IMR-90 (cell line): Measurements from ENCODE around the gene NPAS3.

Experiments used
- CEBPB ChIP-seq: IDR thresholded peaks from 2 replicates; pipeline ENCODE4 v1.6.1; 2012; ENCODE audit warnings: low read depth, low read length, improper control_type of control experiment
- ELK1 ChIP-seq: fragments of 150-350 bp; IDR thresholded peaks from 2 replicates; pipeline ENCODE4 v1.6.1; 2016; ENCODE audit warnings: low read depth, mild to moderate bottlenecking, low read length, moderate library complexity, borderline replicate concordance
- POLR2A ChIP-seq: IDR thresholded peaks from 2 replicates; pipeline ENCODE4 v1.6.1; 2012; ENCODE audit warnings: mild to moderate bottlenecking, low read depth, low read length
- RFX5 ChIP-seq: IDR thresholded peaks from 2 replicates; pipeline ENCODE4 v1.8.0; 2012; ENCODE audit warnings: low read depth, mild to moderate bottlenecking, low read length, moderate library complexity
- SMC3 ChIP-seq: fragments of 150-350 bp; IDR thresholded peaks from 2 replicates; pipeline ENCODE4 v1.6.1; 2016; ENCODE audit warnings: low read depth, mild to moderate bottlenecking, antibody characterized with exemption, low read length, moderate library complexity
- TF ChIP-seq, protein P1 (sequence below): conservative IDR thresholded peaks from 2 replicates; pipeline ENCODE4 v1.5.1; 2012; ENCODE audit warnings: mild to moderate bottlenecking, low read depth, low read length, improper control_type of control experiment

DNA sequence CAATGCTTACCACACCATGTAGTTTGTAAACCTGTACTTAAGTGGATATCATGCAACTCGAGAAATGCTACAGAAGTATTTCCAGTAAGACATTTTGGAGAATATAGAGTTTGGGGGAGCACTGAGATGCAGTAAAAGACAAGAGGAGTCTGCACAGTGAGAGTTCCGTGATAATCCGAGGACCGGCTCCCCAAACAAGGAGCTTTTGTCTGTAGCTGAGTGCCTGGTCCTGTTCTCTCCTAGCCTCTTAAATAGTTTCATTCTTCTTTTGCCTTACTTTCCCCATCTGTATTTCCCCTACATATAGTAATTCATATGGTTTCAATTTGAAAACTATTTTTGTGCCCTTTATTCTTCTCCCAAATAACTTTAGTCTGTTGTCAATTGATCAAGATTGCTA is 648.1 kb downstream of the NPAS3 start:
- TF ChIP-seq ELK1 (no peak), CEBPB (no peak), RFX5 (no peak), POLR2A (no peak), SMC3 (no peak)
- TF ChIP-seq, protein P1, sequence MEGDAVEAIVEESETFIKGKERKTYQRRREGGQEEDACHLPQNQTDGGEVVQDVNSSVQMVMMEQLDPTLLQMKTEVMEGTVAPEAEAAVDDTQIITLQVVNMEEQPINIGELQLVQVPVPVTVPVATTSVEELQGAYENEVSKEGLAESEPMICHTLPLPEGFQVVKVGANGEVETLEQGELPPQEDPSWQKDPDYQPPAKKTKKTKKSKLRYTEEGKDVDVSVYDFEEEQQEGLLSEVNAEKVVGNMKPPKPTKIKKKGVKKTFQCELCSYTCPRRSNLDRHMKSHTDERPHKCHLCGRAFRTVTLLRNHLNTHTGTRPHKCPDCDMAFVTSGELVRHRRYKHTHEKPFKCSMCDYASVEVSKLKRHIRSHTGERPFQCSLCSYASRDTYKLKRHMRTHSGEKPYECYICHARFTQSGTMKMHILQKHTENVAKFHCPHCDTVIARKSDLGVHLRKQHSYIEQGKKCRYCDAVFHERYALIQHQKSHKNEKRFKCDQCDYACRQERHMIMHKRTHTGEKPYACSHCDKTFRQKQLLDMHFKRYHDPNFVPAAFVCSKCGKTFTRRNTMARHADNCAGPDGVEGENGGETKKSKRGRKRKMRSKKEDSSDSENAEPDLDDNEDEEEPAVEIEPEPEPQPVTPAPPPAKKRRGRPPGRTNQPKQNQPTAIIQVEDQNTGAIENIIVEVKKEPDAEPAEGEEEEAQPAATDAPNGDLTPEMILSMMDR = no peak
